Muscle layer of duodenum (tissue), 2 donors: ENCODE measurements around the gene CAPN13.

Source experiments
- H3K27ac ChIP-seq: one replicate; pipeline ENCODE4 v1.7.0; 2013; ENCODE audit warnings: mild to moderate bottlenecking, low read length
- H3K27me3 ChIP-seq: one replicate; pipeline ENCODE4 v1.7.0; 2013; ENCODE audit warnings: low read depth, mild to moderate bottlenecking, control low read depth, low read length
- H3K36me3 ChIP-seq, 2 donors: one replicate each; pipeline ENCODE4 v1.7.0; 2013; ENCODE audit warnings: low read length in 2 of 2, control low read depth in 1 of 2, mild to moderate bottlenecking in 1 of 2; ENCODE audit not compliant: insufficient read depth in 2 of 2, control insufficient read depth in 1 of 2
- H3K4me1 ChIP-seq, 2 donors: one replicate each; pipeline ENCODE4 v1.7.0; 2013; ENCODE audit warnings: low read length in 2 of 2, mild to moderate bottlenecking in 2 of 2, control low read depth in 1 of 2, moderate library complexity in 1 of 2; ENCODE audit not compliant: insufficient read depth in 2 of 2, control insufficient read depth in 1 of 2
- H3K4me3 ChIP-seq, 2 donors: one replicate each; pipeline ENCODE4 v1.7.0; 2013; ENCODE audit warnings: low read length in 2 of 2, low read depth in 1 of 2, mild to moderate bottlenecking in 1 of 2
- H3K9me3 ChIP-seq, 2 donors: one replicate each; pipeline ENCODE4 v1.7.0; 2013; ENCODE audit warnings: low read length in 2 of 2, control low read depth in 1 of 2, mild to moderate bottlenecking in 1 of 2; ENCODE audit not compliant: control insufficient read depth in 1 of 2
- donor health status: healthy.

CAPN13 gene

DNA sequence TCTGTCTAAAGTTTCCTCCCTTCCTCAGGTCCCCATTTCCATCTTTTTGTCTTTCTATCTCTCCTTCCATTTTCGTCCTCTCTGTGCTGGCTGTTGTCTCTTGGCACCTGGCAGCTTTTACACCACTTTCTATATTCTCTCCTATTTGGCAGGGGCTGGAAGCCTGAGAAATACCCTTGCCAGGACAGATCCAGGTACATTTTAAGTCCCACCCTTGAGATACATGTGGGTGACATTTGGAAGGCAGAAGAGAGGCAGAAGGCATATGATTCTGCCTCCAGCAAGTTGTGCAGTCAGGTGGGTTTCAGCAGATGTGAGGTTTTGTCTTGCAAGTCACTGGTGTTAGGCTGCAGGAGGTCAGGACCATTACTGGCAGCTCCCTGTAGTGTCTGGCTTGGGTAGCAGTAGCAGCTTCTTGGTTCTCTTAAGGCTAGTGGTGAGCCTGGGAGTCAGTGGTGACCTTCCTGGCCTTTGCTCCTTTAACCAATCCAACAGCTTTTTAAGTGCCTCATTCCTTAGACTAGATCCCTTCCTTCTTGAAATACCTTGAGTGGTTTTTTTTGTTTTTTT lies 90.1 kb downstream of the CAPN13 start:
- H3K36me3 ChIP-seq = no peaks in the 10 kb centered on the region
- no peaks in the 10 kb centered on the region for H3K9me3 ChIP-seq
- no peaks in the 10 kb centered on the region for H3K4me1 ChIP-seq
- no peak overlapping the region for H3K27ac ChIP-seq
- H3K4me3 ChIP-seq = no peak overlapping the region
- H3K27me3 ChIP-seq = no peaks in the 10 kb centered on the region

DNA sequence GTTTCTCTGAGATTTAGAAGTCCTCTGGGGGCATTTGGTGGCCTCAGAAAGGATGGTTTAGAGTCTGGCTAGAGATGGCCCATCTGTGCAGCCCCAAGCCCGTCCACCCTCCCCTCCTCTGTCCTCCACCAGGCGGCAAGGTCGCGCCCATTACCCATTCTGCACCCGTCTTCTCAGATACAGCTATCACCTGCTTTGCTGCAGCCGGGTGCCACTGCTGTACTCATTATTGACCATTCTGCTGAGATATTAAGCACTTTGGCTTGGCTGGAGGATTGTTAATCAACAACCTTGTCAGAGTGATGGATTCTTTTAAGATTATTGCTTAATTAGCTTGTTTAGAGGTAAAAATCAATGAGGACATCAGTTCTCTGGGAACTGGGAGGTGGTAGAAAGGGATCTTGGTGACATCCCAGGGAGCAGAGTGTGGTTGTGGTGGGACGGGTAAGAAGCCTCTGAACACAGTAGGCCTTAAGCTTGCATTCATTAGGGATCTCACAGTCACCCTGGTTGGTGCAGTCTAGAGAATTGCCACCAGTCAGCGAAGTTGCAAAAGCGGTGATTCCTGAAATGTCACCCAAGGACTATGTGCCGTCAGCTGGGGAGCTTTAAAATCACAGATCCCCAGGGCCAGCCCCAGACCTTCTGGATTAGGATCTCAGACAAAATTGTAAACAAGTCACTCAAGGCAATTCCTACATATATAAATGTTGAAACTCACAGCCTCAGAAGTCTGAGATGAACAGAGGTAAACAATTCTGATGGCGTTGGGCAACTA lies 90.9 kb downstream of the CAPN13 start:
- no peaks in the 10 kb centered on the region for H3K27me3 ChIP-seq
- no peaks in the 10 kb centered on the region for H3K9me3 ChIP-seq

DNA sequence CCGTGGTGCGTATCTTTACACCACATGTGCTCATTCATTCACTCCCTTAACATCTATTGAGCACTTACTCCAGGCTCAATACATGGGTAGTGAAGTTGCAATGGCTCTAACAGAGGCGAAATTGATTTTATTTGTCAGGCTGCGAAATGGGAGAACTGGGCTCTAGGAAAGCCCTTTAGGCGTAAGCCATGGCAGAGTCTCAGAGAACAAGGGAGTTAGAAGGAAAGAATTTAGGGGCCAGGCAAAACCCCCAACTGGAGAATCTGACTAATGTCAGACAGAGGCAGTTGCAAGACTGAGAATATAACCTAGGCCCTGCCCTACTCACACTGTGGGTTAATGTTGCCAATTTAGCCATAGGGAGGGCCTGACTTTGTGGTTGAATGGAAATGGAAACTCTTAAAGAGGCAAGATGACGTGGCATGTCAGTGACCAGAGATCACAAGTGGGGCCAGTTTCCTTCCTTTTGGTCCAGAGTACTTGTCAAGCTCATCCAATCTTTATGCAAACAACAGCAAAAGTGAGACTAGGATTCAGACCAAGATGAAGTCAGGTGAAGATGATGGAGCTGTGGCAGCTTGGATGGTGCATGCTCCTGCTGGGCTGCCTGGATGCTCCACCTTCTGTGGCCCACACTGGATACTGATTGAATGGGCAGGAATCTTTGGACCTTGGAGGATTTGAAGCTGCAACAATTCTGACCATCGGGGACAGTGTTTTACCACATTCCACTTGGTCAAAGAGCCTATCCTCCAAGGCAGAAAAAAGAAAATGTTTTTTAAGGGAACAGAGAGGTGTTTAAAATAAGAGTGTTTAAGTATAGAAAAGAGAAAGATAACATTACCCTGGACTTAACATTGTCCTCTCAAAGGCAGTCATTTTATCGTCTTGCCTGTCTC lies 92.2 kb downstream of the CAPN13 start:
- Histone ChIP-seq H3K4me3 (no peak overlapping the region), H3K27ac (no peak overlapping the region), H3K36me3 (no peaks in the 10 kb centered on the region), H3K27me3 (no peaks in the 10 kb centered on the region), H3K9me3 (no peaks in the 10 kb centered on the region), H3K4me1 (no peaks in the 10 kb centered on the region)

More for the DNA sequence above, 90.9 kb downstream of the CAPN13 start:
- no peak overlapping the region for H3K4me3 ChIP-seq
- H3K4me1 ChIP-seq = no peaks in the 10 kb centered on the region
- H3K36me3 ChIP-seq = no peaks in the 10 kb centered on the region
- H3K27ac ChIP-seq = no peak overlapping the region

DNA sequence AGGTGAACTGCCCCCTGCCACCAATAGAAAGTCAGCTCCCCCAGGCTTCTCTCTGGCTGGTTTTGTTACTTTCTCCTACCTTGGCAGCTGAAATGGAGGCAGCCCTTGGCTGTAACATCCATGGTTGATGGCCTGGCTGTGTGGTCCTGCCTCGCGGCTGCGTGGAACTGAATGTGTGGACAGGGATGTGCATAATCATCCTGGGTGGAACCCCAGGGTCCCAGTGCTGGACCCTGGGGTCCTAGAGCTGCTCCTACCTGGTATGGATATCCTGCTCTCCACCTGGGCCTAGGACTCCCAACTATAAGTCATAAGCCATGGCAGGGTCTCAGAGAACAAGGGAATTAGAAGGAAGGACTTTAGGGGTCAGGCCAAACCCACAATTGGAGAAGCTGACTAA lies 93.5 kb downstream of the CAPN13 start:
- Histone ChIP-seq H3K27ac (no peak overlapping the region), H3K36me3 (no peaks in the 10 kb centered on the region), H3K27me3 (no peaks in the 10 kb centered on the region), H3K9me3 (no peaks in the 10 kb centered on the region), H3K4me1 (peaks cover 0 to 5% of the 10 kb centered on the region in 2 donors), H3K4me3 (no peak overlapping the region)

DNA sequence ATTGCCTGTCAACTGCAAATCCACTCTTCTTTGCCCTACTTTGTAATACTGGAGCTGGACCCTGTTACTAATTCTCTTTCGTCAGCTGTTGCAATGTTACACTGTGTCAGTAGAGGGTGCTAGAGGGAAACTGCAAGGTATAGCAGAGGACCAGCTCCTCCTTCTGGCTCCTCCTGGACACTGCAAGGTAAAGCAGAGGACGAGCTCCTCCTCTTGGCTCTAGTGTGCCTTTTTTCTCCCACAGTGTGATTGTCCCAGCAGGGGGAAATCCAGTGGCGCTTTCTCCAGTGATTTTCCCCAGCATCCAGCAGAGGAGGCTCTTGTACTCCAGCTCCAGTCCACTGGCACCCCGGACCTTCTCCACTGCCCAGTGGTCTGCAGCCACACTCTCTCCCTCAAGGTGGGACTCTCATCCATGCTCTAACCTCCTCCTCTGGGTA lies 95.6 kb downstream of the CAPN13 start:
- H3K36me3 ChIP-seq = no peaks in the 10 kb centered on the region
- no peaks in the 10 kb centered on the region for H3K9me3 ChIP-seq
- no peaks in the 10 kb centered on the region for H3K27me3 ChIP-seq
- H3K4me1 ChIP-seq = peaks cover 4 to 15% of the 10 kb centered on the region in 2 donors
- no peak overlapping the region for H3K27ac ChIP-seq
- no peak overlapping the region for H3K4me3 ChIP-seq

DNA sequence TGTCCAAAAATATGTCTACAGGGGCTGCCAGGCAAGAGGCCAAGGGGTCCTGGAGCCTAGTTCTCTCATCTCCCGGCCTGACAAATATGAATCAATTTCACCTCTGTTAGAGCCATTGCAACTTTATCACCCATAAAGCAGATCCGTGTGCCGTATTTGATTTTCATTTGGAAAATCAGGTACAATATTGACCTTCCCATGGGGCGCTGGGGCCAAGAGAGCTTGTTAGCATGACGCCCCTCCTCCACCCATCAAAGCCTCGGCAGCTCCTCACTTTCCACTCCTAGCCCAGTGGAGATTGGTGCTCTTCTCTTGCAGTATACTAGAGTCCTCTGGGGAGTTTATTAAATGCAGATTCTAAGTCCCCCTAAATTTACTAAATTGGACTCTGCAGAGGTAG lies 96.8 kb downstream of the CAPN13 start:
- Histone ChIP-seq H3K27ac (no peak overlapping the region), H3K9me3 (no peaks in the 10 kb centered on the region), H3K4me3 (no peak overlapping the region), H3K27me3 (no peaks in the 10 kb centered on the region), H3K4me1 (peaks cover 4 to 15% of the 10 kb centered on the region in 2 donors), H3K36me3 (no peaks in the 10 kb centered on the region)

DNA sequence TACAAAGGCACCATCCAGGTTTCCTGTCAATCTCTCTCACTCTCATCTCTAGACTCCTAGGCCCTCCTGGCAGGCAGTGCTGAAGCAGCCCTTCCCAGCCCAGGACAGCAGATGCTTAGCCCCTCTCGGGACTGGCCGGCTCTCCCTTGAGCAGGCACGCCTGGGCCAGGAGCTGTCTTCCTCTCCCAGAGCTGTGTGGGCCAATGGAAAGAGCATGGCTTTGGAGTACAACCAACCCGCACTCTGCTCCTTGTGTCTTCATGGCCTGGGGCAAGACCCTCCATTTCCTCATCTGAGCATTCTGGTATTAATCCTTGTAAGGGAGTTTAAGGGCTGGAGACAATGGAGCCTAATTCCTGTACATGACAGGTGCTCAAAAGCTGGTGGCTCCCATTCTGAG lies 97.2 kb downstream of the CAPN13 start:
- H3K27ac ChIP-seq = no peak overlapping the region
- H3K27me3 ChIP-seq = no peaks in the 10 kb centered on the region
- H3K9me3 ChIP-seq = no peaks in the 10 kb centered on the region
- no peaks in the 10 kb centered on the region for H3K36me3 ChIP-seq
- H3K4me1 ChIP-seq = peaks cover 4 to 15% of the 10 kb centered on the region in 2 donors
- no peak overlapping the region for H3K4me3 ChIP-seq

DNA sequence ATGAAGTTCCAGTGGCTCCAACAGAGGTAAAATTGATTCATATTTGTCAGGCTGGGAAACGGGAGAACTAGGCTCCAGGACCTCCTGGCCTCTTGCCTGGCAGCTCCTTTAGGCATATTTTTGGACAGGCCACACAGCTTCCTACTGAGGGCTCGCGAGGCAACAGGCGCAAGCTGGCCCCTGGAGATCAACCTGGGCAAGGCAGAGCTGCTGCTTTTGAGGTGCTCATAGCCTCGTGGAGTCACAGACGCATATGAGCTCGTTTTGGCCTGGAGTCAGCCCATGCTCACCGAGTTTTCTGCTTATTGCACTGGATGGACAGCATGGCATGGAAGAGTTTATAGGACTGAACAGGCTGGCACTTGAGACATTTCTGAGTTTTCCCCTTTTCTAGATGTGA lies 97.7 kb downstream of the CAPN13 start:
- no peaks in the 10 kb centered on the region for H3K36me3 ChIP-seq
- H3K27ac ChIP-seq = no peak overlapping the region
- no peak overlapping the region for H3K4me3 ChIP-seq
- H3K27me3 ChIP-seq = no peaks in the 10 kb centered on the region
- H3K4me1 ChIP-seq = peaks cover 4 to 15% of the 10 kb centered on the region in 2 donors
- H3K9me3 ChIP-seq = no peaks in the 10 kb centered on the region

DNA sequence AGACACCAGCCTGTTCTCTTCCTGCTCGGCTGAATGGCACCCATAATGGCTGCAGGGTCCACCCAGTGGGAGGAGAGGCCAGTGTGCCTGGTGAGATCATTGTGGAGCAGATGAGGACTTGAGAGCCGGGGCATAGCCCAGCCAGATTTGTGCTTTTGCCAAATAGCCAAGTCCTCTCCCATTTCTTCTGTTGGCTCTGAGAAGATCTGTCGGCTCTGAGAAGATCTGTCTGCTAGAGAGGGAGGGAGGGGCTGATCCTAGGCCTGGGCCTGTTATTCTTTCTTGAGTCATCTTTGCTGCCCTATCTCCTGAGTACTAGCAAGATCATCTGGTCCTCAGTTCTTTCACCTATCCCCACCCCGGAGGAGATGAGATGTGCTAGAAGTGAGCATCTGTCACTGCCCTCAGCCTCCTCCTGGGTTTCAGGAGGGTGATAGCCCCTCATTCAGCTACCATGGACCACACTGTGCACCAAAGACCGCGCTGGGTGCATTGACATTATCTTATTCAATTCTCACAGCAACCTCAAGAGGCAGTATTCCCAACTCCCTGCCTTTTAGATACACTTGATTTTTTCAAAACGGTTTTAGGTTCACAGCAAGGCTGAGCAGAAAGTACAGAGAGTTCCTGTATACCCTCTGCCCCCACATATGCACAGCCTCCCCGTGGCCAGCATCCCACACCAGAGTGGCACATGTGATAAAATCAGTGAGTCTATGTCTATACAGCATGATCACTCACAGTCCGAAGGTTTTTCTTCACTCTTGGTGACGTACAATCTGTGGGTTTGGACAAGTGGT lies 98.6 kb downstream of the CAPN13 start:
- Histone ChIP-seq H3K36me3 (no peaks in the 10 kb centered on the region), H3K27me3 (no peaks in the 10 kb centered on the region), H3K4me1 (peaks cover 4 to 15% of the 10 kb centered on the region in 2 donors), H3K9me3 (no peaks in the 10 kb centered on the region), H3K4me3 (no peak overlapping the region), H3K27ac (no peak overlapping the region)

DNA sequence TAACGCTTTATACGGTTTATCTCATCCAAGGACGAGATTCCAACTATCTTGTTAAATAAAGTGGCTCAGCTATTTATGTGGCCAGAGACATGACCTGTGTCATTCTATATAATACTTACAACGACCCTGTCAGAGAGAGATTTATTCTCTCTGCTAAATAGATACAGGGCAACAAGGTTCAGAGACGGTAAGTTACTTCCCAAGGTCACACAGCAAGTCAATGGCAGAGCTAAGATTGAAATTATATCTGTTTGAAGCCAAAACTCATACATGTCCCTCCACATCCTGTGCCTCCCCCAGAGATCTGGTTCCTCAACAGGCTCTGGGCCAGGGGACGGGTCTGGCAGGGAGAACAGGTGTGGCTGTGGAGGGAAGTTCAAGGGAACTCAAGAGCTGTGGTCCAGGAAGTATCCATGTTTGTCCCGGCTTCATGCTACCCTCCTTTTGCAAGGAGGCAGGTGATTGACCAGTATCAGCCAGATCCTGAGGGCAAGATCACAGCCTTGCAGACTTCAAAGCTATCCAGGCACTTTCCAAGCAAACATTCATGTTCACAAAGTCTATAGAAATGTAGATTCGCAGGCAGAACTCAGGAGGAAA lies 99.8 kb downstream of the CAPN13 start:
- no peaks in the 10 kb centered on the region for H3K36me3 ChIP-seq
- H3K4me3 ChIP-seq = no peak overlapping the region
- peaks cover 4 to 15% of the 10 kb centered on the region in 2 donors for H3K4me1 ChIP-seq
- H3K27me3 ChIP-seq = no peaks in the 10 kb centered on the region
- no peak overlapping the region for H3K27ac ChIP-seq
- peaks cover 0 to 5% of the 10 kb centered on the region in 2 donors for H3K9me3 ChIP-seq
